Measurements from ENCODE around the gene SLC24A4.

DNA sequence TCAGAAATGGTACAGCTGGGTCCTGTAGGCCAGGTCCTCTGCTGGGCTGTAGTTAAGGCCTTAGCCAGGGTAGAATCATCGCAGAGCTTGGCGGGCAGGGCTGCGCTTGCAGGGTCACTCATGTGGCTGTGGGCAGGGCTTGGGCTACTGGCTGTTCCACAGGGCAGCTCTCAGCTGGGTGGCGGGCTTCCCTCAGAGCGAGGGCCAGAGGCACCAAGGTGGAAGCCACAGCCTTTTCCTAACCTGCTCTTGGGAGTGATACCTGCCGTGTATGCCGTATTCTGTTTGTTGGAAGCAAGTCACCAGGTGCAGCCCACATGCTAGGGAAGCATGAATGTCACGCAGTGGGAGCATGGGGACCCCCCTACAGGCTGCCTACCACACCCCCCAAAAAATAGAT is 120.8 kb downstream of the SLC24A4 start:
- TF ChIP-seq POLR2A (IDR thresholded peaks at IDR 0.05; ENCODE audit: low read depth, low read length) (no peak), POLR2AphosphoS5 (IDR thresholded peaks at IDR 0.05; ENCODE audit: low read depth, low read length) (no peak)
